Measurements from ENCODE around the gene SRCAP.

Gene SRCAP

GRCh38 chr16:30773826-30774225 is 74.9 kb downstream of the SRCAP start:
- no peak for DNase-seq (ENCODE audit: low read depth in 2 of 2, low spot score in 1 of 2)

GRCh38 chr16:30774367-30775130 is 75.6 kb downstream of the SRCAP start:
- no peak for DNase-seq (ENCODE audit: low read depth in 2 of 2, low spot score in 1 of 2)

GRCh38 chr16:30775131-30775391 is 76.1 kb downstream of the SRCAP start:
- no peak for DNase-seq (ENCODE audit: low read depth in 2 of 2, low spot score in 1 of 2)

DNA sequence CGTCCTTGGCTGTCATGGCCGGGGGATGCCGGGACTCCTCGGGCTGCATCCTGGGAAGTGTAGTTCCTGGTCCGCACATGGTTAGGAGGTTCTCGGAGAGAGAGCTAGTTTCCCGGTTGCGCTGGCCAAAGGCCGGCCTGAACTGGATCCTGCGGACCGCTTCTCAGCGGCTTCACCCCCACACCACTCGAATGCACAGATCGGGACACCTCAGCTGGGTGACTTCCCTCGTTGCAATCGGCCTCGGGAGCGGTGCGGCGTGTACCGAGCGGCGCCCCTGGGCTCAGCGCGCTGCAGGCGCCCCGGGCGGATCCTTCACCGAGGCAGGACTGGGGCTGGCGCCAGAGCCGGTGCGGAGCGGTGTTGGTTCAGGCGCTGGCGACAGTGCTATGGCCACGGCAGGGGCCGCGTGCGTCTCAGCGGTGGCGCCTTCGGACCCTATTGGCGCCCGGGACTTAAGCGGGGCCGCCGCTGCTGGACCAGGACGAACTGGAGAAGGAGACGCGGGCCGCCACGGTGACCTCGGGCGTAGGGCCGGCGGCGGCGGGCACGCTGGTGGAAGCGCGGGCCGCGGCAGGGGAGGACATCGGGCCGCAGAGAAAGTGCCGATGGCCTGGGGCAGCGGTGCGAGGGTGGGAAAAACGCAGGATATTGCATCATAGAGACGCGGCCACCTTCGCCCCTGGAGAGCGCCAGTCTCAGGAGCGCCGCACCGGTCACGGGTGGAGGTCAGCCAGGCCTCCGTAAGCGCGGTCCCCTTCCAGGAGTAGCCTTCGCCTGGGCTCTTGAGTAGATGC is 76.6 kb downstream of the SRCAP start:
- no peak for DNase-seq (ENCODE audit: low read depth in 2 of 2, low spot score in 1 of 2)

GRCh38 chr16:30777591-30778297 is 78.8 kb downstream of the SRCAP start:
- no peak for DNase-seq (ENCODE audit: low read depth in 2 of 2, low spot score in 1 of 2)

DNA sequence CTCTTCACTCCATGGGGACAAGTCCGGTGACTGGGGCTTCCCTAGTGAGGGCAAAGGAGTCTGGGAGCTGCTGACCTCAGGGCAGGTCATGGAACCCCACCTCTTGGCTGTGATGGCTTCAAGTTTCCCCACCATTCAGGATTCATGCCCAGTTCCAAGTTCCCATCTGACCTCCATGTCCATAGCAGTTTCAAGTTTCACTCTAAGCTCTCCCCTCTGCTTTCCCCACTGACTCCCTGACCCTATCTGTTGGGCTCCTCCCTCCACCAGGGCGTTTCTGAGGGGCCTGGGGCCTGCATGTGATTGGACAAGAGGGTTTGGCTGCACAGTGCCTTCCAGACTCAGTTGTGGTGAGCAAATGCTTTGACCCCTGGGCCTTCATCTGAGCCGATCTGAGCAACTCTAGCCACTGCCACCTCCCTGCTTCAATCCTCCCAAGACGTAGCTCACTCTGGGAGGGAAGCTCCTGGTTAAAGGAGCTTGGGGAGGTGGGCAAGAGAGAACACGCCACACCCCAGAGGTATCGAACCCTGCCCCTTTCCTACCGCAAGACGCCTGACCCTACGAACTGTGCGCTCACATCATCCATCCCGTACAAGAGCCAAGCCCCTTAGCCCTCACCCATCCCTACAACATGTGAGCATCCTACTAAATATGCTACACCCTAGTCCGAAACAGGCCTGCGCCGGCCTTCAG is 79.7 kb downstream of the SRCAP start:
- DNase-seq (ENCODE audit: low read depth in 2 of 2, low spot score in 1 of 2) = no peak

DNA sequence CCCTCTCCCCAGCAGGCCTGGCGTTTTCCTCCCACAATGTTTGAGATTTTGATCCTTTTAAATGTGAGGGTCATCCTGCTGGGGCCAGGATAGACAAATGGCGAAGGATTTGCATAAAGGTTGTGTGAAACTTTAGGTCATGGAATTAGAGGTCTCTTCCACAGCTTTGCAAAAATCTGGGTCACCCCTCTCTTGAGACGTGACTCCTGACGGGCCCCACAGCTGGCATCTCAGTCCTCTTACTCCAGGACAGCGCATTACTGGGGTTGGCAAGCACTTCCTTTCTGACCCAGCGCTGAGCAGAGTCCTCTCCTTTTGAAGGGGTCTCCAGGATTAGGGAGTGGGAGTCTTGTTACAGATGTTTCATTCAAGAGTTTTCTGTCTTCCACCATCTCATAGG is 80.6 kb downstream of the SRCAP start:
- DNase-seq (ENCODE audit: low read depth in 2 of 2, low spot score in 1 of 2) = no peak

GRCh38 chr16:30780021-30780420 is 81.0 kb downstream of the SRCAP start:
- no peak for DNase-seq (ENCODE audit: low read depth in 2 of 2, low spot score in 1 of 2)

DNA sequence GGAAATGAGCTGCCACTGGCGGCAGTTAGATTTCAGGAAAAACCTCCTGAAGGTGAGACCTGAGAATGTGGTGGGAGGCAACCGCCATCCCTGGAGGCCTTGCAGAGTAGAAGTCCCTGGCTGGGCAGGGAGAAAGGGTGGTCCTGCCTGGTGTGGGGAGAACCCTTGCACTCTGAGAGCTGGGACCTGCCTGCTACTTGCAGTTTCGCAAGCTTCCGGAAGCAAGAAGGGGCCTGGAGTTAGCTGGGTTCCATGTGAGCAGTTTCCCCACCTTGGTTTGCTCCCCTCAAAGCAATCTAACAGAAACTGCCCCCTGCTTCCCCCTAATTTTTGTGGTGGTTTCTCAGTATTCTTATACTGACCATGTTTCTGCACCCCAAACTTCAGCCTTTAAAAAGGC is 81.6 kb downstream of the SRCAP start:
- DNase-seq (ENCODE audit: low read depth in 2 of 2, low spot score in 1 of 2) = no peak

- DNase-seq (ENCODE audit: low read depth in 2 of 2, low spot score in 1 of 2) = no peak
Measured at GRCh38 chr16:30782486-30783279, 83.7 kb downstream of the SRCAP start.

DNA sequence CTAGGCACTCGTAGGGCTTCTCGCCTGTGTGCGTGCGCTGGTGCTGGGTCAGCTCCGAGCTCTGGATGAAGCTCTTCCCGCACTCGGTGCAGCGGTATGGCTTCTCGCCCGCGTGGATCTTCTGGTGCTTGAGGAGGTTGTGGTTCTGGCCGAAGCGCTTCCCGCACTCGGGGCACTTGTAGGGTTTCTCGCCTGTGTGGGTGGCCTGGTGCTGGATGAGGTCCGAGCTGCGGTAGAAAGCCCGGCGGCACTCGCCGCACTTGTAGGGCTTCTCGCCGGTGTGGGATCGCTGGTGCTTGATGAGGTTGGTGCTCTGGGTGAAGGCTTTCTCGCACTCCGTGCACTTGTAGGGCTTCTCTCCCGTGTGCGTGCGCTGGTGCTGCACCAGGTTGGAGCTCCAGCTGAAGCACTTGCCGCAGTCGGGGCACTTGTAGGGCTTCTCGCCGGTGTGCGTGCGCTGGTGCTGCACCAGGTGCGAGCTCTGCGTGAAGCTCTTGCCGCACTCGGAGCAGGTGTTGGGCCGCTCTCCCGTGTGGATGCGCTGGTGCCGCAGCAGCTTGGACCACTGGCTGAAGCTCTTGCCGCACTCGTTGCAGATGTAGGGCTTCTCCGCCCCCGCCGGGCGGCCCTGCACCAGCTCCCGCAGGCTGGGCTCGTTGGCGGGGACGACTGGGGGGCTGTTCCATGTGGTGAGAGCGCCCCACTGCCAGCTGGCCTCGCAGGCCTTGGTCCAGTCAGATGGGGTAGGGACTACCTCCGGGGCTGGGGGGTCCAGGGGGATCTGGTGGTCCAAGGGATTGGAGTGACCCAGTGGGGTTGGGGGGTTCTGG is 84.5 kb downstream of the SRCAP start:
- DNase-seq (ENCODE audit: low read depth in 2 of 2, low spot score in 1 of 2) = no peak

DNA sequence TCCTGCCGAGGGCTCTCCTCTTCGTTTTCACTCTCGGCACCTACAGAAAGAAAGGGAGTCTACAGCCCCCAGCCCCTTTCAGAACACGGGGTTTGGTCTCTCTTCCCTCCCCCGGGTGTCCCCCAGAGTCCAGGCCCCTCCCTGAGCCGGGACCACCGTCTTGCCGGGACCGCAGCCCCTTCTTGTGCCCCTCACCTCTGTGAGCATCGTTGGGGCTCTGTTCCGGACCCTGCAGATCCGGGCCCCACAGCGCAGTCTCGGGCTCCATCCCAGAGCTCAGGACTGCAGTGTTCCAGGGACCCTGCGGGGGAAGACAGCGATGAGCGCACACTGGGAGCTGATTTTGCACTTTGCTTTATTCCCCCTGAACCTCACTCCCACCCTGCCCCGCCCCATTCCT is 85.2 kb downstream of the SRCAP start:
- DNase-seq (ENCODE audit: low read depth in 2 of 2, low spot score in 1 of 2) = no peak

DNA sequence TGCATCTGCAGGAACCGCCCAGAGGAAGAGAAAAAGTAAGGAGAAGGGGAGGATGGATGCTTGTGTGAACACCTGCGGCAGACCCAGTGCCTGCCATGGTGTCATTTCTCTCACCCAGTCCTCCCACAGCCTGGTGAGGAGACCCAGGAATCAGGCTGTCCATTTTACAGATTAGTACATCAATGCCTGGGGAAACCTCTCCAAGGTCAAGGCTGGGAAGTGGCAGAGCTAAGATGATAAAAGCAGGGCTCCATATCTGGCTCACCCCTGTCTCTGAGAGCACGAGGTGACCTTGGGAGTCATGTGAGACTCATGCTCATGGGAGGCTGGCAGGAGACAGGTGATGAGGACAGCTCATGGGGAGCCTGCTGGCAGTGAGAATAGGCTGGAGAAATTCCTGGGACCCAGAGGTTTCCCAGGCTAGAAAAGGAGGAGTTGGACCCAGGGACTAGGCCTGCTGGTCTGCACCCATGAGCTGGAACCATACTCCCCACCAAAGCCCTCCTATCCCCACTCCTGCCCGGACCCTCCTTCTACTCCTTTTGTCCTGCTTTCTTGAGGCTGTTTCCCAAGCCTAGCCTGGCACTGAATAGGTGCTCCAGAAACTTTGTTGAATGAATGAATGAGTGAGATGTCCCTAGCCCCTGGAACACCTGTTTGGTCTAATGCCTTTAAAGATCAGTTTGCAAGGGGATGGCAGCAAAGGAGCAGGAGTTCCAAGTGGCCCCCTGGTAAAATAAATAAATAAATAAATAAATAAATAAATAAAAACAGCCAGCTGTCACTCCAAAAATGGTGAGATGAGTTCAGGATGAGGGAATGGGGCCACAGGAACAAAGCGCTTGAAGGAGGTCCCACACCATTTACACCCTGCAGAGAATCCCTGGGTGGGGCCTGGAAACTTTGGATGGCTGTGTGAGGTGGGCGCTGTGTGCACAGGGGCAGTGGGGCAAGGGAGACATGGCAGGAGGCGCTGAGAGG is 86.4 kb downstream of the SRCAP start:
- no peak for DNase-seq (ENCODE audit: low read depth in 2 of 2, low spot score in 1 of 2)

DNA sequence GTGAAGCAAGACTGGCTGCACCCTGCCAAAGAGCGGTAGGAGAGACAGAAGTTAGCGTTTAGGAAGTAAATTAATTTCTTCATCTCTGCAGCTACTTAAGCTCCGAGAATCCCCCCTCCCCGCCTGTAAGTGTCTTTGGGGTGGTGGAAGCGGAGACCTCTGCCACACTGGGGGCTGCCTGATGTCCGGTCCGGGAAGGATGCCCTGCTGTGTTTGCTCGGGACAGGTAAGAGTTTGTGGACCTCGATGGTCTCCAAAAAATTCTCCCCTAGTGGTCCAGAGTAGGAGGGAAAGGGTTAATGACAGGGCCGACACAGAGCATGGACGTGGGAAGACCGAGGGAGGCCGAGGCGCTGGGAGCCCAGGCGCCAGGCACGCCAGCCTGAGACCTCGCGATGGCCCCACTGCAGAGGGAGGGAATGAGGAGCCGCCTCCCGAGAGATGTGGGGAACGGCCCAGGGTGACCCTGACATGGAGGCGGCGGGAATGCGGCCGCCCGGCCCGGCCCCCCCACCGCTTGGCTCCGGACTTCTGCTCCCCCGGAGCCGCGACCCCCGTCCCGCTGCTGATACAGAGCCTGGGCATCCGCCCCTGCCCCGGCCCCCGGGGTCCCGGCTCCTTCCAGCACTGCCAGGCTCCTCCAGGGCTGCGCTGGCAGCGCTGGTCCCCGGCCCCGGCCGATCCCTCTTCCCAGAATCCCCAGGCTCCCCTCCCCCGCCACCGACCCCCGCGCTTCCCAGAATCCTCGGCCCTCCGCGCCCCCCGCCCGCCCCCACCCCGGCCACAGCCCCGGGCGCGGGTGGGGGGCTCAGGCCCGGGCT is 87.4 kb downstream of the SRCAP start:
- DNase-seq (ENCODE audit: low read depth in 2 of 2, low spot score in 1 of 2) = no peak

- DNase-seq (ENCODE audit: low read depth in 2 of 2, low spot score in 1 of 2) = no peak
Measured at GRCh38 chr16:30786936-30787612, 88.1 kb downstream of the SRCAP start, which contains the start of gene ZNF629. Gene ZNF629, minus strand, starts transcription at chr16:30787205. Its CDS starts 2,723 bp downstream, at chr16:30784482.

- no peak for DNase-seq (ENCODE audit: low read depth in 2 of 2, low spot score in 1 of 2)
Measured at GRCh38 chr16:30787613-30788378, 88.8 kb downstream of the SRCAP start.
